GM18873 (cell line): ENCODE data around the gene LIFR.
"Not testable (repeated sequence)": the region's sequence is repeated elsewhere in the genome, so short reads cannot be mapped to it uniquely, and the experiment has no call there.

Experiments
- ATAC-seq: cut with Tn5 transposase; IDR thresholded peaks from one replicate; pipeline ENCODE4 v1.9.1; 2021; ENCODE audit warnings: mild to moderate bottlenecking, moderate library complexity, moderate number of reproducible peaks; ENCODE audit not compliant: unreplicated experiment, low FRiP score

LIFR gene

GRCh38 chr5:38527475-38527874, 29.0 kb downstream of the LIFR start:
- ATAC-seq, result no peak

DNA sequence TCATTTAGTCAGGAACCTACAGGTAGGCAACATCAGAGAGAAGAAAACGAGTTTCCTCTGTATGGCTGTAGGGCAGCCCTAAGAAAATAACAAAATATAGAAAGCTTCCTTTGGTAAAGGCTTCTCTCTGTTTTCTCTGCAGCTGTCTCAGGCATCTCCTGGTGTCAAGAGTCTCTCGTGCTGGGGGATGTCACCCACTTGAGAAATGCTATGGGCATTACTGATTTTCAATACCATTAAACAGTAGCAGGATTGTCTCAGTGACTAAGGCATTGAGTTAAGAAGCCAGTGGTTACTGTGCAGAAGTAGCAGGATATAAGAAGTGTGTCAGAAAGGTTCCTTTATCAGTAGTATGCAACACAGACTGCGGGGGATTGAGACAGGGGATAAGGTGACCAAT, 32.4 kb downstream of the LIFR start:
- ATAC-seq, result no peak

GRCh38 chr5:38519476-38519875, 37.0 kb downstream of the LIFR start:
- no peak for ATAC-seq

GRCh38 chr5:38518341-38518740, 38.1 kb downstream of the LIFR start:
- ATAC-seq, result no peak

DNA sequence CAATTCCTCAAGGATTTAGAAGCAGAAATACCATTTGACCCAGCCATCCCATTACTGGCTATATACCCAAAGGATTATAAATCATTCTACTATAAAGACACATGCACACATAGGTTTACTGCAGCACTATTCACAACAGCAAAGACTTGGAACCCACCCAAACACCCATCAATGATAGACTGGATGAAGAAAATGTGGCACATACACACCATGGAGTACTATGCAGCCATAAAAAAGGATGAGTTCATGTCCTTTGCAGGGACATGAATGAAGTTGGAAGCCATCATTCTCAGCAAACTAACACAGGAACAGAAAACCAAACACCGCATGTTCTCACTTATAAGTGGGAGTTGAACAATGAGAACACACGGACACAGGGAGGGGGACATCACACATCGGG, 39.8 kb downstream of the LIFR start:
- ATAC-seq, result not testable (repeated sequence)

- no peak for ATAC-seq
Observed at GRCh38 chr5:38515646-38516045, 40.8 kb downstream of the LIFR start.

DNA sequence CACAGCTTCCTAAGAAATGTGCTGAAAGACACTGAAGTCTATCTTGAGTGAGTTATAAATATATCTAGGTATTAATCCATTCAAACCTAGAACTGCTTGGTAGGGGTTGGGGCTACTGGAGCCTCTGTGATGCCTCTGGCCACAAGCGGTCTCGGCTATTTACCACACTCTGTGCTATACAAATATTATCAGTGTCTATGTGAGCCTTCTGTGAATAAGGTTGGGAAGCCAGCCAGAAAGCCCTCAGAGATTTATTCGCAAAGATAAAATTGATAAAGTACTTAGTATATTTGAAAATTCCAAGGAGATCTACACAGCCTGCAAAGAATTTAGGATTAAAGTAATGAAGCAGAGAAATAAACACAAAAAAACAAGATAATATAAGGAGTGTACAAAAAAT, 41.4 kb downstream of the LIFR start:
- no peak for ATAC-seq

DNA sequence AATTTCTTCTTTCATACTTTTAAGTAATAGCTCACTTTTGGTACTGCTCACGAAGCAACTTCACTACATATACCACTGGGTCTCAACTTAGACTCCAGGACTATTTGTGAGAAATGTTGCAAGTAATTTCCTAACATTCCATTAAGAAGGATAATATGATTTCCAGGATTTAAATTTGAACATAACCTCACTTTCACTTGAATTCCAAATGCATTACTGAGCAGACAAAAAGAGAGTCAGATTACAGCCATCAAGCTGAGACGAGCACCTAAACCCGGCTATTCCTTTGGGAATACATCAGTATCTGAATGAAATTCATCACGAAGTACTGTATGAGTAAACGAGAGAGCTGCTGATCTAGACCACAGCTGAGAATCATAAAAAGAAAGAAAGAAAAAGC, 47.3 kb downstream of the LIFR start:
- ATAC-seq, result no peak

GRCh38 chr5:38506302-38506701, 50.1 kb downstream of the LIFR start:
- ATAC-seq, result no peak

DNA sequence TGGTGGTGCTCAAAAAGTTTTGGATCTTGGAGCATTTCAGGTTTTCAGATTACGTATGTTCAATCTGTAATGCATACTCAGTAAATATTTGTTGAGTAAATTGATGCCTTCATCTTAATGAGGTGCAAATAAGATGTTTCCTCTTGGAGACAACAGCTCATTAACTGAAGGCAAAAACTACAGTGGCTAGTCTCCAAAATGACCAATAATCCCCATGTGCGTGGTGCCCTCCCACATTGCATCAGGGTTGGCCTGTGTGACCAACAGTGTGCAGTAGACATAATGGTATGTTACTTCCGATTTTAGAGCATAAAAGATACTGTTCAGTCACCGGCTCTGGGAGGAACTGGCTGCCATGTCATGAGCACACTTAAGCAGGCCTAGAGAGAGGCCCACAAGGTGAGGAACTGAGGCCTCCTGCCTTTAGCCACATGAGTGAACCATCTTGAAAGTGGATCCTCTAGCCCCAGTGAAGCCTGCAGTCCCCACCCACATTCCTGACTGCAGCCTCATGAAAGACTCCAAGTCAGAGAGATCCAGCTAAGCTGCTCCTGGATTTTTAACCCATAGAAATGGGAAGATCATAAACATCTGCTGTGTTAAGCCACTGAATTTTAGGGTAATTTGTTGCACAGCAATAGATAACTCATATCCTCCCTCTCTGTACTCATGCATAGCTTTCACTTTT, 55.7 kb downstream of the LIFR start:
- no peak for ATAC-seq

DNA sequence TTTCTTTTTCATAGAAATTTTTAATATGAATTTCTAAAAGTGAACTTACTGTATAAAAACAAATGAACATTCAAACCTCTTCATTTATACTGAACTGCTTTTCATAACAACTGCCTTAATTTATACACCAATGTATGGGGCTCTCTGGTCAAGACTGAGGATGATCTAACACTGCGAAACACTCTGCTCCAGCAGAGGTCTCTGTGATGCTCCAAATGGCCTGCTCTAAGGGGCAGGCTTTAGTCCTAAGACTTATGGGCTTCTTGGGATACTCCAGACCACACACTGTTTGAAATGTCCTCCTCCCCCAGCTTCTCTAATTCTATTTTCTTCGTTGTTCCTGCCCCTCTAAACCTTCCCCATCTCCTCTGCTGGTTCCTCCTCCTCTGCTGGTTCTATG, 58.5 kb downstream of the LIFR start:
- no peak for ATAC-seq

DNA sequence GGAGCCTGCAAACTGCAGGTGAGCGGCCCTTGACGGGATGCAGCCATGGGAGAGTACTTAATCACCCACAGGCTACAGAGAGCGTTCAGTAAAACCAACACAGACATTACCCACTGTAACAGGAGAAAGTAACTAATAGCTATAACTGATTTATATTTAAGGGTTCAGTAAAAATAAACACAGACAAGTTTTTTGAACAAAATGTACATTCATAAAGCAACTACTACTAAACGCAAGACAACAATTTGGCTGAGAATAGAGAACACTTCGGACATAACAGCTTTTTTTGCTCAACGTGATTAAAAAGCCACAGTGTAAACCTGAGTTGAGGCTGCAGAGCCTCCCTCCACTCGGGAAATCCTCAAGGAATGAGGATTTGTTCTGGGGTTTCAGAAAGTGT, 61.7 kb downstream of the LIFR start:
- ATAC-seq, result no peak

DNA sequence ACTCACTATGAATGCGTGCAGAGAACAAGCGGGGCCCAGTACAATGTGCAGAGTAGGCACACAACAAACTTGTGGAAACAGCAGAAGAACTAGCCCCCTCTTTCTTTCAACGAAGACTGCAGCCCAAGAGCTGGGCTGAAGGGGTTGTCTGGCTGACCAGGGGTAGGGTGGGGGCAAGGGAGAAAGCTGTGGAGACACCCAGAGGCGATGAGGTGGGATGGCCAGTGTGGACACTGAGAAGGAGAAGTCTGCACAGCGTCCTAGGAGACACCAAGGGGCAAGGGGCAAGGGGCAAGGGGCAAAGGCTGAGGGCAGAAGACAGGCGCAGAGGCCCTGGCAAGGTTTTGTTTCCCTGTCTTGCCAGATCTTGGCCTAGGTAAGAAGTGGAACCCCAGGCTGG, 62.3 kb downstream of the LIFR start:
- no peak for ATAC-seq

DNA sequence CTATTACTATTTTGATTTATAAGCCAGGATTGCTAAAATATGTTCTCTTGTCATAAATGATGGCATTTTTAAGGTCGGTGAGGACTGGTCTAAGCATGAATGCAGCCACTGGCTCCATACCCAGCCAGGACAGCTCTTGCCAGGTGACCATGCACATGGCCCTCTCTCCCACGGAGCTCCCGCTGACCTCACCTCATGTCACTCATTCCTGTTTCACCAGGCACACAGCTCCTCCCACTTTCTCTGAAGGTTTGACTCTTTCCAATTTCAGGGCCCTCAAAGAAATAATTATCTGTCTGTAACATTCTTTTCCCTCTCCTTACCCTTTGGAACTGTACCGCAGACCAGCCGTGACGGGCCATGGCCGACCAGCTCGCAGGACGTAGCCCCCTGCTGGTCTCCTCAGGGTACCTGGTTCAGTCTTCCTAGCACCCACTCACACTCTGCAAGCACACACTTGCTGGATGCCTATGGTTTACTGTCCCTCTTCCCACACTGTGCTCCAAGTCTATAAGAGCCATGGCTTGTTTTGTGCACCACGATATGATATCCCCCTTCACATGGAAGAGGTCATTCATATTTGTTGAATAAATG, 72.5 kb downstream of the LIFR start:
- ATAC-seq, result no peak

DNA sequence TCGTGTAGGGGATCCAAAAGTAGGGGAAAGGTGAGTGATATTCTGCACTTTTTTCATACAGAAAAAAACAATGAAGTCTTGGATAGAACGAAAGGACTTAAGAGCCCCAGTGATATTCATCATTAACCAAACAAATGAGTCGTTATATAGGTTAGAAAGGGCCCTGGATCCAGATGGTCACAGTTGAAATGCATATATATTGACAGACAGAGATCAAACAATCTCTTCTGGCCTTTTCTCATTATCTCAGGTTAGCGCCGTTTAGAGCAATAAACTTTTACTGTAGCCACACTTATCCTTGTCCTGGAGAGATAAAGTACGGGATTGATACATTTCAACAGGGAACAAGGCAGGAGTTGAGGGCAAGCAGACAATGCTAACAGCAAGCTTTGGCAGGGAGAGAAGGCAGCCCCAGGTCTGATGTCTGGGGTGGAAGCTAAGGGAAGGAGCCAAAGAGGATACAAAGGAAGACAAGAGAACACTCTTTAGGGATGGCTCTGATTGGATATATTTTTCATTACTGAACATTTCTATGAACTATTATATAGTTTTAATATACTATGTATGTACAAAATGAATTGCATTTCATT, 77.0 kb downstream of the LIFR start:
- ATAC-seq, result no peak

DNA sequence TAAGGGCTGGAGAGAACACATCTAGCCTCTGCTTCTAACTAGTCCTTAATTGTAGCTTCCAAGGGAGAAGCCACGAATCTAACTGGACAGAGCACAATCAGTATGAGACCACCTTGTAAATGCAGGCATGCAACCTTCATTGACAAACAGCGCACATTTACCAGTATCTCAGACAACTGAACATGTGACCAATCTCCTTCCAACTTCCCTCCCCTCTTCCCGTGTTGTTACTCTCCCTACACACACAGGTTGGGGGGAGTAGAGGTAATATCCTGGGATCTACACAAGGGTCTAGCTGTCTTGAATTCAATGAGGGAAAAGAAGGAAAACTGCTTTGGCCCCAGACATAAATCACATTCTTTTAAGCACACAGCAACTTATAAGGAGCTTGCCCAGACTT, 77.6 kb downstream of the LIFR start:
- no peak for ATAC-seq

DNA sequence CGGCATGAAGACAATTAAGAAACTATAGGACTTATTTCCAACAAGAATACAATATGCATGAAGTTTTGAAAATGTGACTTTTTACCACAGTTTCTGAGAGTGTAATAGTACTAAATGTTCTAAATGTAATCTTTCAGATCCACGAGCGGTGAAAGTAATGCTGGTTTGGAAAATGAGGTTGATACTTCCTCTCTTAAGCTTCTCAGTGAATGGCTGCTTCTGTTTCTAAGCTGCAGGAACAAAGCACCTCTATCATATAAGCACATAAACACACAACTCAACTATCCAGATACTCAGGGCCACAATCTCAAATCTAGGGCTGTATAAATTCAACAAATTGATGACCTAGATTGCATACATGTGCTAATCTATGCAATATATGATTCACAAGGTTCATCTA, 78.3 kb downstream of the LIFR start:
- no peak for ATAC-seq

GRCh38 chr5:38473008-38473407, 83.4 kb downstream of the LIFR start:
- no peak for ATAC-seq

DNA sequence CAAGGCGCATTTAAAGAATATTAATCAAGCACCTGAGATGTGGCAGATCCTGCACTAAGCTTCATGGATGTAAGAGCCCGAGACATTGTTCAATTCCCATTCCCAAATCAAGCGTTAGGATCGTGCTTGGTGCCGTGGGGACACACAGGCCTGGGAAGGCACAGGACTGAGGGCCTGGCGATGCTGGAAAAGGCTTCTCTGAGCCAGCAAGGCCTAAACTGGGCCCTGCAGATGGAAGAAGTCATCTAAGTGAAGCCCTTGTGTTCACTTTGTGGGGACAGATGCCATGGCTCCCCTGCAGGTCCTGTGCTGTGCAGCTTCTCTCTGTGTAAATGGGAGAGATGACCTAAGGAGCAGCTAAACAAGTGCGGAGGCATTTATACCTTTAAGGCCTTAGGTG, 83.9 kb downstream of the LIFR start:
- no peak for ATAC-seq

DNA sequence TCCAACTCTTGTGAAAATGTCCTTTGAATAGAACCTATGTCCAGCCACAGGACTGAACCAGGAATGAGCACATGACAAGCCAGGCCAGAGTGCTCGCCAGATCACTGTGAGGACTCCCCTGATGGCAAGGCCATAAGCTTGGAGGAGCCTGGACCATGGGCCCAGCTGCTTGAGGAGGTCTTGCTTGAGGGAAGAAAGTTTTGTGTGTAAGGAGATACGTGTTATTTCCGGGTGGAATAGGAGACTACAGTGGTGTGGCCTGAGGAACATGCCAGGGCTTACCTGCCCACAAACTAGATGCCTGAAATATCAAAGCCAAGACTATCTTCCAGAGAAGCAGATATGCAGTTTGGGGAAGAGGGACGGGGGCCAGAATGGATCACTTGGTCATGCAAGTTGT, 84.7 kb downstream of the LIFR start:
- ATAC-seq, result no peak

DNA sequence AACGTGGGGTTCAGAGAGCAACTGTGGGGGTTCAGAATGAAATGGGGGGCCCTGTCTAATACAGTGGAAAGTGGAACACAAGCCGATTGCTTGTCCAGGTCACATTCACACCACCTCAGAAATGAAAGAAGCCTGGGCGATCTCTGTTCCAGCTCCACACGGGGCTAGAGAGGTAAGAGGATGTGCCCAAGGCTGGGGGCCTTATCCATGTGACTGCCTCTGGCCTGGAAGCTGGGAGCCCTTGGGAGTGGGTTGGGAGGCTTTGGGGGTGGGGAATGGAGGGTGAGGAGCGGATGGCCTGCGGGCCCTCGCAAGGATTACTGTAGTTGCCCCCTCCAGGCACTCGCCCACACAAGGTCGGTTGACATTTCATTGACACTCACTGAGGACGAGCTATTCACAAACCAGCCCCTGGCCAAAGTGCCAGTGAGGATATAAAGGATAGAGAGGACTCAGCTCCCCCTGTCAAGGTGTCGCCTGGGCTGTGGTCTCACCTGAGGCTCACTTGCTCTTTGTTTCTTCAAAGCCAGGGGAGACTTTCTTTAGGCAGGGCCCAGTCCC, 86.7 kb downstream of the LIFR start:
- ATAC-seq, result no peak
